ENCODE data around the gene CRYBG1. TPM values are rescaled to one million over a fixed set of nuclear protein-coding genes. Genes with fewer than 3 reads are reported as not detected.

The CRYBG1 gene
- total RNA-seq, 1 experiment from 2014 or later: 2.9 TPM

GRCh38 chr6:106518748-106519147 is 158.2 kb downstream of the CRYBG1 start:
- ChIA-PET CTCF (no interaction called here), POLR2A (ENCODE audit: low non-redundant PET) (no interaction called here)
- no TSS peak for BruUV-seq (replicated peaks)
- Histone ChIP-seq H3K27ac (ENCODE audit: low read depth, low read length, poor library complexity, severe bottlenecking) (no peak overlapping the region), H3K4me1 (ENCODE audit: insufficient read depth, low read length, poor library complexity, severe bottlenecking) (peaks cover 11% of the 10 kb centered on the region), H3K36me3 (ENCODE audit: insufficient read depth, low read length, poor library complexity, severe bottlenecking) (no peaks in the 10 kb centered on the region), H3K27me3 (replicated peaks; ENCODE audit: insufficient read depth, low read depth, low read length, poor library complexity) (no peaks in the 10 kb centered on the region), H3K4me3 (ENCODE audit: low read depth, low read length, poor library complexity, severe bottlenecking) (no peak overlapping the region), H3K9me3 (ENCODE audit: low read depth, low read length, poor library complexity, severe bottlenecking) (no peaks in the 10 kb centered on the region)
- DNase-seq (ENCODE audit: low spot score): no peak
- TF ChIP-seq, protein P1, sequence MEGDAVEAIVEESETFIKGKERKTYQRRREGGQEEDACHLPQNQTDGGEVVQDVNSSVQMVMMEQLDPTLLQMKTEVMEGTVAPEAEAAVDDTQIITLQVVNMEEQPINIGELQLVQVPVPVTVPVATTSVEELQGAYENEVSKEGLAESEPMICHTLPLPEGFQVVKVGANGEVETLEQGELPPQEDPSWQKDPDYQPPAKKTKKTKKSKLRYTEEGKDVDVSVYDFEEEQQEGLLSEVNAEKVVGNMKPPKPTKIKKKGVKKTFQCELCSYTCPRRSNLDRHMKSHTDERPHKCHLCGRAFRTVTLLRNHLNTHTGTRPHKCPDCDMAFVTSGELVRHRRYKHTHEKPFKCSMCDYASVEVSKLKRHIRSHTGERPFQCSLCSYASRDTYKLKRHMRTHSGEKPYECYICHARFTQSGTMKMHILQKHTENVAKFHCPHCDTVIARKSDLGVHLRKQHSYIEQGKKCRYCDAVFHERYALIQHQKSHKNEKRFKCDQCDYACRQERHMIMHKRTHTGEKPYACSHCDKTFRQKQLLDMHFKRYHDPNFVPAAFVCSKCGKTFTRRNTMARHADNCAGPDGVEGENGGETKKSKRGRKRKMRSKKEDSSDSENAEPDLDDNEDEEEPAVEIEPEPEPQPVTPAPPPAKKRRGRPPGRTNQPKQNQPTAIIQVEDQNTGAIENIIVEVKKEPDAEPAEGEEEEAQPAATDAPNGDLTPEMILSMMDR (conservative IDR thresholded peaks at IDR 0.05; ENCODE audit: low read depth, low read length): no peak
- TF ChIP-seq EZH2 (IDR thresholded peaks at IDR 0.05; ENCODE audit: borderline replicate concordance, low read depth, low read length, poor library complexity, severe bottlenecking): no peak
- intact Hi-C loops (cut with micrococcal nuclease; ENCODE audit: unreplicated experiment): no loop called here

- Histone ChIP-seq H3K27ac (ENCODE audit: low read depth, low read length, poor library complexity, severe bottlenecking) (no peak overlapping the region), H3K27me3 (replicated peaks; ENCODE audit: insufficient read depth, low read depth, low read length, poor library complexity) (no peaks in the 10 kb centered on the region), H3K9me3 (ENCODE audit: low read depth, low read length, poor library complexity, severe bottlenecking) (no peaks in the 10 kb centered on the region), H3K4me3 (ENCODE audit: low read depth, low read length, poor library complexity, severe bottlenecking) (no peak overlapping the region), H3K36me3 (ENCODE audit: insufficient read depth, low read length, poor library complexity, severe bottlenecking) (no peaks in the 10 kb centered on the region), H3K4me1 (ENCODE audit: insufficient read depth, low read length, poor library complexity, severe bottlenecking) (peaks cover 11% of the 10 kb centered on the region)
- TF ChIP-seq, protein P1 (conservative IDR thresholded peaks at IDR 0.05; ENCODE audit: low read depth, low read length): no peak
- TF ChIP-seq EZH2 (IDR thresholded peaks at IDR 0.05; ENCODE audit: borderline replicate concordance, low read depth, low read length, poor library complexity, severe bottlenecking): no peak
- peak; percentile 74 for DNase-seq (ENCODE audit: low spot score)
- POLR2A ChIA-PET (ENCODE audit: low non-redundant PET): no interaction called here
- CTCF ChIA-PET: no interaction called here
- no TSS peak for BruUV-seq (replicated peaks)
- intact Hi-C loops (cut with micrococcal nuclease; ENCODE audit: unreplicated experiment): no loop called here
These were observed 159.2 kb downstream of the CRYBG1 start for GRCh38 chr6:106519460-106520394.

GRCh38 chr6:106520711-106521401 is 160.3 kb downstream of the CRYBG1 start:
- intact Hi-C loops (cut with micrococcal nuclease; ENCODE audit: unreplicated experiment): no loop called here
- no peak overlapping the region for H3K27ac ChIP-seq (ENCODE audit: low read depth, low read length, poor library complexity, severe bottlenecking)
- no peaks in the 10 kb centered on the region for H3K27me3 ChIP-seq (replicated peaks; ENCODE audit: insufficient read depth, low read depth, low read length, poor library complexity)
- BruUV-seq (replicated peaks): no TSS peak
- ChIA-PET CTCF (interaction anchor here (0.6 kb wide), 1 partner anchor 26 kb away, joined by 5 read pairs; no protein-coding TSS in a partner anchor), POLR2A (ENCODE audit: low non-redundant PET) (no interaction called here)
- TF ChIP-seq, protein P1 (conservative IDR thresholded peaks at IDR 0.05; ENCODE audit: low read depth, low read length): no peak
- TF ChIP-seq EZH2 (IDR thresholded peaks at IDR 0.05; ENCODE audit: borderline replicate concordance, low read depth, low read length, poor library complexity, severe bottlenecking): no peak
- no peak for DNase-seq (ENCODE audit: low spot score)
- no peaks in the 10 kb centered on the region for H3K9me3 ChIP-seq (ENCODE audit: low read depth, low read length, poor library complexity, severe bottlenecking)
- no peak overlapping the region for H3K4me3 ChIP-seq (ENCODE audit: low read depth, low read length, poor library complexity, severe bottlenecking)
- H3K4me1 ChIP-seq (ENCODE audit: insufficient read depth, low read length, poor library complexity, severe bottlenecking): peaks cover 19% of the 10 kb centered on the region
- H3K36me3 ChIP-seq (ENCODE audit: insufficient read depth, low read length, poor library complexity, severe bottlenecking): no peaks in the 10 kb centered on the region

All from A673 (cell line).